Right hindlimb (tissue), 1 donor: ENCODE measurements around the gene ZNF132.

Experiments
- DNase-seq: peaks from one replicate; pipeline ENCODE4 v3.0.0-alpha.2; 2018

Gene ZNF132

GRCh38 chr19:58385891-58386575, 53.9 kb downstream of the ZNF132 start:
- no peak for DNase-seq

DNA sequence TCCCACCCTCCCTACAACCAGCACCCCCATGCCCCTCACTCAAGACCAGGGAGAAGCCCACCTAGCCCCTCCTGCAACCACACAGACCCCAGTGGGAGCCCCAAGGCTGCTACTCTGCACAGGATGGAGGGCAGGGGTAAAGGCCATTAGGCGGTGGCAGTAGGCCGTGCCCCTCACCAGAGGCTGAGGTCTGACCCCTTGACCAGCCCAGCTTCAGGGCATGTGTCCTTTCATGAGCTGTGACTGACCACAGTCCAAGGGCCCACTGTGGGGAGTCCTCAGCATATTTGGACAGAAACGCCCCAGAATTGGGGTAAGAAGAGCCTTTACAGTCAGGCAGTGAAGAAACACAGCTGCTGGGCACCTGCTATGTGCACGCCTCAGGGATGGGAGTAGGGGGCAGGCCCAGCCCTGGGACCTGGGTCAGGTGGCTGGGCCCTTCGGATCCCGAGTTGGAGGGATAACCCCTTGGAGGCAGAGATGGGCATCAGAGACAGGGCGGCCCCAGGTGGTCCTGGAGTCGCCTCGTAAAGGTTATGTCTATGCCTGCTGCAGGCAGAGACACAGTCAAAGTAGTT, 54.6 kb downstream of the ZNF132 start:
- DNase-seq: peak; percentile 21

DNA sequence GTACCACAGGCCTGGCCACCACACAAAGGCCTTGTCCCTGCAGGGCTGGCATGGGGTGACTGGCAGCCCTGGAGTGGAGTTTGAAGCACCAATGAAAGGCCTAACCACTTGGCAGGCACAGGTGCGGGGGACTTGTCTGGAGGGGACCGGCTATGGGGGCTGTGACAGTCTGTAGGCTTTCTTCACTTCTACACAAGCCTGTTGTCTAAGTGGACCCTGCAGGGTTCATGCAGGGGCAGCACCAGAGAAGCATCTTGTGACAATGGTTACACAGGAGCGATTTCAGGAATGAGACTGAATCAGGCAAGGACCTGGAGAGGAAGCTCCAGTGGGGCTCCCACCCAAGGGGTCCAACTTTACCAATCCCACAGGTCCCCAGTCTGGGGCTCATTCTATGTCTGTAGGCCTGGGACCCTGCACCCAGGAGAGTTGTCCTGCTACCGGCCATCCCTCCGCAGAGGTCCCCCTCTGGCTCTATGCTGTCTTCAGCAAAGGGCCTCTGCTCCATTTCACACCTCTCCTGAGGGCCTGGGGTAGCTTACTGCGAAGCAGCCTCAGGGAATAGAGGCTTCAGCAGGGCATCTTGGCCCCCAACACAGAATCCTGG, 56.9 kb downstream of the ZNF132 start:
- peak; percentile 15 for DNase-seq
